GM12878 (cell line): Measurements from ENCODE around the gene OGFOD3. TPM values are rescaled to one million over a fixed set of nuclear protein-coding genes. Genes with fewer than 3 reads are reported as not detected.

ENCODE experiments used
- ATAC-seq: fragments of 200-7000 bp; cut with Tn5 transposase; 3 replicates; pipeline ENCODE4 v1.9.1; 2020; ENCODE audit warnings: mild to moderate bottlenecking, moderate library complexity
- BruUV-seq: library from RNA; stranded (reverse); fragments of 400-500 nt; replicated peaks from 2 replicates; lab custom pipeline; 2021; lab: Mats Ljungman, UMichigan
- CTCF ChIA-PET: fragments of 300-600 bp; sonication (Branson Sonifier 250); formaldehyde crosslinking; extraction: SDS; loops from one replicate; lab custom pipeline; 2021; ENCODE audit warnings: inconsistent platforms; lab: Yijun Ruan, JAX
- POLR2A ChIA-PET: fragments of 350-600 bp; formaldehyde crosslinking; extraction: SDS; loops from one replicate; lab custom pipeline; 2021; ENCODE audit warnings: inconsistent platforms; lab: Charles Lee
- RAD21 ChIA-PET: fragments of 300-600 bp; sonication (Branson Sonifier 250); formaldehyde crosslinking; loops from one replicate; lab custom pipeline; 2023; ENCODE audit warnings: antibody characterized with exemption; ENCODE audit not compliant: unreplicated experiment; lab: Charles Lee
- SMC1A ChIA-PET: fragments of 300-600 bp; sonication (Branson Sonifier 250); formaldehyde crosslinking; loops from one replicate; lab custom pipeline; 2023; ENCODE audit not compliant: unreplicated experiment, uncharacterized antibody; lab: Charles Lee
- DNase-seq: peaks from one replicate; pipeline ENCODE4 v3.0.0-alpha.2; 2011; ENCODE audit warnings: low read depth, low spot score
- FAIRE-seq: peaks from 3 replicates; lab custom pipeline; 2011; peaks lifted over from hg19 to GRCh38; lab: Jason Lieb, UNC
- H2AFZ ChIP-seq: 2 replicates; pipeline ENCODE4 v1.6.0; 2011; ENCODE audit warnings: low read depth, low read length, control low read depth; ENCODE audit not compliant: control insufficient read depth
- H3K27ac ChIP-seq: 2 replicates; pipeline ENCODE4 v1.5.1; 2011; ENCODE audit warnings: control low read depth; ENCODE audit not compliant: control insufficient read depth, insufficient read depth
- H3K27me3 ChIP-seq, 2 experiments: replicated peaks in 1 of 2; 2 replicates each; pipeline versions ENCODE4 v1.6.0 to v1.6.1; 2011; ENCODE audit warnings: low read length in 1 of 2; ENCODE audit not compliant: control insufficient read depth in 2 of 2, insufficient read depth in 2 of 2
- H3K36me3 ChIP-seq, 2 experiments: 2 replicates each; pipeline ENCODE4 v1.5.1; 2011; ENCODE audit warnings: low read length in 1 of 2; ENCODE audit not compliant: control insufficient read depth in 2 of 2, insufficient read depth in 2 of 2
- H3K4me1 ChIP-seq: 2 replicates; pipeline ENCODE4 v1.6.1; 2011; ENCODE audit warnings: mild to moderate bottlenecking, low read length, moderate library complexity, mixed read lengths; ENCODE audit not compliant: control insufficient read depth, insufficient read depth
- H3K4me2 ChIP-seq: 2 replicates; pipeline ENCODE4 v1.6.0; 2011; ENCODE audit warnings: control low read depth; ENCODE audit not compliant: control insufficient read depth, insufficient read depth
- H3K4me3 ChIP-seq: fragments of 200-600 bp; sonication (generic); 2 replicates; pipeline ENCODE4 v1.5.1; 2016
- H3K79me2 ChIP-seq: 2 replicates; pipeline ENCODE4 v1.6.0; 2011; ENCODE audit warnings: low read length; ENCODE audit not compliant: control insufficient read depth, insufficient read depth
- H3K9ac ChIP-seq: 2 replicates; pipeline ENCODE4 v1.8.0; 2011; ENCODE audit warnings: low read length, control low read depth, mixed read lengths; ENCODE audit not compliant: control insufficient read depth, insufficient read depth
- H3K9me3 ChIP-seq: replicated peaks from 3 replicates; pipeline ENCODE4 v1.5.1; 2011; ENCODE audit warnings: mild to moderate bottlenecking, low read length; ENCODE audit not compliant: control insufficient read depth, insufficient read depth
- H4K20me1 ChIP-seq: 2 replicates; pipeline ENCODE4 v1.6.0; 2011; ENCODE audit not compliant: control insufficient read depth, insufficient read depth
- CBX5 ChIP-seq: sonication (generic); IDR thresholded peaks from 2 replicates; pipeline ENCODE4 v1.6.1; 2016; ENCODE audit warnings: low read depth, moderate library complexity, mild to moderate bottlenecking, inconsistent platforms
- CHD2 ChIP-seq: IDR thresholded peaks from 2 replicates; pipeline ENCODE4 v1.6.1; 2011; ENCODE audit warnings: low read depth, low read length, improper control_type of control experiment, borderline replicate concordance
- HDAC2 ChIP-seq: fragments of 200-600 bp; sonication (generic); IDR thresholded peaks from 2 replicates; pipeline ENCODE4 v1.6.1; 2017
- HDAC6 ChIP-seq: fragments of 200-600 bp; sonication (generic); IDR thresholded peaks from one replicate; pipeline ENCODE4 v1.8.0; 2017; ENCODE audit warnings: antibody characterized with exemption; ENCODE audit not compliant: unreplicated experiment
- SIX5 ChIP-seq: IDR thresholded peaks from 2 replicates; pipeline ENCODE4 v1.6.1; 2011; ENCODE audit warnings: mild to moderate bottlenecking, low read depth, low read length, moderate library complexity; ENCODE audit not compliant: severe bottlenecking
- SPI1 ChIP-seq: IDR thresholded peaks from 2 replicates; pipeline ENCODE4 v1.6.1; 2011; ENCODE audit warnings: low read depth, mild to moderate bottlenecking, low read length, moderate library complexity, borderline replicate concordance; ENCODE audit not compliant: insufficient read depth
- SREBF2 ChIP-seq: IDR thresholded peaks from 2 replicates; pipeline ENCODE4 v1.6.1; 2012; ENCODE audit warnings: mild to moderate bottlenecking, low read length
- ZNF384 ChIP-seq: IDR thresholded peaks from 2 replicates; pipeline ENCODE4 v1.6.1; 2012; ENCODE audit warnings: low read depth, mild to moderate bottlenecking, low read length, improper control_type of control experiment, borderline replicate concordance
- WGBS: methylation state at CpG from one replicate; pipeline ENCODE4 v1.1.6; 2016; ENCODE audit warnings: low lambda C conversion rate; ENCODE audit not compliant: insufficient replicate concordance, insufficient coverage; ENCODE audit errors: missing lambda C conversion rate; 5-methylcytosine and 5-hydroxymethylcytosine counted together
- in situ Hi-C: fragments of 300-500 bp; cut with MboI; formaldehyde crosslinking; loops from 9 replicates; pipeline ENCODE4 v1.14.3; 2018; ENCODE audit warnings: mixed read lengths
- intact Hi-C: fragments of 100-400 bp; cut with micrococcal nuclease; formaldehyde crosslinking; loops from one replicate; pipeline ENCODE4 v1.14.2; 2022; ENCODE audit not compliant: unreplicated experiment
- polyA plus RNA-seq, 11 experiments: library from polyadenylated mRNA; depleted of rRNA in 4 of 11; unstranded in 6 of 11; stranded (reverse) in 5 of 11; fragments of >200 nt; fragmentation: Nextera tagmentation in 4 of 11; fragmentation: Illumina TruSeq in 1 of 11; extraction: Ambion mirVana in 4 of 11; extraction: Trizol in 1 of 11; gene quantifications; 1 replicate in 1 of 11; 2 replicates in 10 of 11; pipeline versions ENCODE4 v1.2.1 to v1.2.3, GENCODE V29; 2011 to 2016; ENCODE audit warnings: inconsistent platforms in 2 of 11, missing spikeins in 2 of 11, low read depth in 1 of 11
- total RNA-seq, 4 experiments: library from RNA; depleted of rRNA in 3 of 4; stranded (reverse); fragments of >200 nt in 3 of 4; fragmentation: Illumina TruSeq in 1 of 4; extraction: Trizol in 1 of 4; gene quantifications; 2 replicates each; pipeline versions ENCODE4 v1.2.1 to v1.2.3, GENCODE V29; 2013 to 2021
- TF ChIP-seq, protein P1 (sequence below): IDR thresholded peaks from 2 replicates; pipeline ENCODE4 v1.6.1; 2011; ENCODE audit warnings: borderline replicate concordance, low read depth, mild to moderate bottlenecking, moderate library complexity, mixed read lengths, low read length; ENCODE audit not compliant: insufficient read depth; ENCODE audit errors: extremely low read length
- TF ChIP-seq, protein P2 (sequence below): fragments of 450-650 bp; IDR thresholded peaks from 2 replicates; pipeline ENCODE4 v1.6.1; 2017; ENCODE audit warnings: mild to moderate bottlenecking
- TF ChIP-seq, protein P3 (sequence below), 3 experiments: IDR thresholded peaks in 2 of 3; conservative IDR thresholded peaks in 1 of 3; 2 replicates each; pipeline ENCODE4 v1.5.1; 2011; ENCODE audit warnings: low read depth in 3 of 3, low read length in 3 of 3, mild to moderate bottlenecking in 3 of 3, control low read depth in 2 of 3, moderate library complexity in 2 of 3, inconsistent platforms in 1 of 3, mixed read lengths in 1 of 3; ENCODE audit not compliant: control insufficient read depth in 2 of 3, insufficient read depth in 1 of 3; ENCODE audit errors: extremely low read depth in 1 of 3
- TF ChIP-seq, protein P4 (sequence below): IDR thresholded peaks from 2 replicates; pipeline ENCODE4 v1.6.1; 2011; ENCODE audit warnings: mild to moderate bottlenecking, low read depth, low read length, moderate library complexity; ENCODE audit not compliant: insufficient replicate concordance

OGFOD3 gene
- total and polyA plus RNA-seq, 10 of the 15 experiments (the other 5 are each of a cell fraction or from before 2014, with no cell fraction given): 0.48 to 28.4 (median 18.3) TPM

DNA sequence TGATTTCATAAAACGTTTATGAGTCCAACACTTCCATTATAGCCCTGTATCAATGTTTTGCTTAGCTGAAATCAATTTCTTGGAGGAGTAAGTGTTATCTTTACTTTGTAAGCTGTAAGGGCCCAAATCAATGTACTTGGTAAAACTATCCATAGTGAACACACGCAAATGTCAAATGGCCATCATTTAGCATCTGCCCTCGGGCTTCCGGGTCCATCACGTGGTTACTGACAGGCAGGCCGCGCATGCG, 39.5 kb upstream of the OGFOD3 start (continued):
- TF ChIP-seq ZNF384 (no peak), SREBF2 (no peak), SIX5 (no peak), HDAC6 (no peak)
- TF ChIP-seq, protein P1, sequence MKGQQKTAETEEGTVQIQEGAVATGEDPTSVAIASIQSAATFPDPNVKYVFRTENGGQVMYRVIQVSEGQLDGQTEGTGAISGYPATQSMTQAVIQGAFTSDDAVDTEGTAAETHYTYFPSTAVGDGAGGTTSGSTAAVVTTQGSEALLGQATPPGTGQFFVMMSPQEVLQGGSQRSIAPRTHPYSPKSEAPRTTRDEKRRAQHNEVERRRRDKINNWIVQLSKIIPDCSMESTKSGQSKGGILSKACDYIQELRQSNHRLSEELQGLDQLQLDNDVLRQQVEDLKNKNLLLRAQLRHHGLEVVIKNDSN: peak; percentile 95
- TF ChIP-seq, protein P2, sequence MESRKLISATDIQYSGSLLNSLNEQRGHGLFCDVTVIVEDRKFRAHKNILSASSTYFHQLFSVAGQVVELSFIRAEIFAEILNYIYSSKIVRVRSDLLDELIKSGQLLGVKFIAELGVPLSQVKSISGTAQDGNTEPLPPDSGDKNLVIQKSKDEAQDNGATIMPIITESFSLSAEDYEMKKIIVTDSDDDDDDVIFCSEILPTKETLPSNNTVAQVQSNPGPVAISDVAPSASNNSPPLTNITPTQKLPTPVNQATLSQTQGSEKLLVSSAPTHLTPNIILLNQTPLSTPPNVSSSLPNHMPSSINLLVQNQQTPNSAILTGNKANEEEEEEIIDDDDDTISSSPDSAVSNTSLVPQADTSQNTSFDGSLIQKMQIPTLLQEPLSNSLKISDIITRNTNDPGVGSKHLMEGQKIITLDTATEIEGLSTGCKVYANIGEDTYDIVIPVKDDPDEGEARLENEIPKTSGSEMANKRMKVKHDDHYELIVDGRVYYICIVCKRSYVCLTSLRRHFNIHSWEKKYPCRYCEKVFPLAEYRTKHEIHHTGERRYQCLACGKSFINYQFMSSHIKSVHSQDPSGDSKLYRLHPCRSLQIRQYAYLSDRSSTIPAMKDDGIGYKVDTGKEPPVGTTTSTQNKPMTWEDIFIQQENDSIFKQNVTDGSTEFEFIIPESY: no peak

DNA sequence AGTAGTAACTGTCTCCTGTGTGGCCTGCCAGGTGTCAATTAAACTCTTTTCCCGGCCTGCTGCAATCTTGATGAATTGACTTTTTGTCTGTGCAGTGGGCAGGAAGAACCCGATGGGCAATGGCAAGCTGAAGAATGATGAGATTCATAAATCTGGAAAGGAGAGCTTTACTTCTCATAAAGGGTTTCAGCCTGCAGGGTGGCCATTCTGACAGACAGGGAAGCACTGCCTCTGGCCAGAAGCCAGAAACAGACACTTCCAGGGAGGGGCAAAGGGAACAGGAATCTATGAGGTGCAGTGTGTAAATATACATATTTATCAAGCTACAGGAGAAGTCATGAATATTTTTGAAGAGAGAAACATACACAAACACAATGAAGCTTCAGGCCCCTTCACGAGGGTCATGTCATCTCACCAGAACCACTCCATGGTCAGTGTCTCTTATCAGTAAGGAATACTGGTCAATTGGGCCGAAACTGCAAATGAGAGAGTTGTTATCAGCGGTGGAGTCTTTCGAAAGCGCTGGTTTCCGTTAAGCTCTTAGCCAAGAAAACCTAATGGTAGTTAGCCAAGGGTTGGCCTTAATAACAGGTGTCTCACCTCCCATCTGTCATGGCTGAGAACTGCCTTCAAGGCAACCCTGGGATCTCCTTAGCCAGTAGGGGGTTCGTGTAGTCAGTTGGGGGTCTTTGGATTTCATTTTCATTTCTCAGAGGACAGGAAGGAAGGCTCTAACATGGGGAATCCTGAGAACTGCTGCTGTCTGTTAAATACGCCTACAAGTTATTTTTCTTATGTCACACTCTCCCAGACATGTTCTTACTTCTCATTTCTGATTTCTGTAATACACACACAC, 38.9 kb upstream of the OGFOD3 start:
- Histone ChIP-seq H3K27ac (peak overlapping the region; percentile 99), H3K9me3 (no peaks in the 10 kb centered on the region), H3K27me3 (no peaks in the 10 kb centered on the region), H3K9ac (peak overlapping the region; percentile 92), H3K4me3 (peak overlapping the region; percentile 63), H4K20me1 (no peaks in the 10 kb centered on the region), H2AFZ (0 out of 2 replicates have a peak overlapping the region, but pooled peaks have one; percentile 35), H3K4me2 (peak overlapping the region; percentile 83), H3K79me2 (peaks cover 10% of the 10 kb centered on the region), H3K36me3 (peaks cover 5 to 11% of the 10 kb centered on the region in 2 experiments), H3K4me1 (peaks cover 6% of the 10 kb centered on the region)
- SMC1A ChIA-PET: interaction anchor here (0.7 to 1.8 kb wide), 5 partner anchors 8 to 299 kb away, joined by 3 to 7 read pairs (median 3); no protein-coding TSS in a partner anchor
- in situ Hi-C loops: no loop called here
- no peak for DNase-seq
- 66% methylated on average over 10 of the region's 10 CpGs for WGBS
- POLR2A ChIA-PET: interaction anchor here (0.5 to 1.8 kb wide), 5 partner anchors 8 to 49 kb away, joined by 3 to 16 read pairs (median 4); no protein-coding TSS in a partner anchor
- no peak for ATAC-seq
- intact Hi-C loops: no loop called here
- RAD21 ChIA-PET: interaction anchor here (1.0 kb wide), 2 partner anchors 8 to 251 kb away, joined by 3 read pairs; no protein-coding TSS in a partner anchor
- FAIRE-seq: no peak
- BruUV-seq: no TSS peak
- CTCF ChIA-PET: interaction anchor here (0.5 to 1.2 kb wide), 3 partner anchors 39 to 94 kb away, joined by 3 to 4 read pairs (median 3); no protein-coding TSS in a partner anchor
- TF ChIP-seq HDAC2 (no peak), CBX5 (no peak), SPI1 (no peak), CHD2 (no peak)
- TF ChIP-seq, protein P3, sequence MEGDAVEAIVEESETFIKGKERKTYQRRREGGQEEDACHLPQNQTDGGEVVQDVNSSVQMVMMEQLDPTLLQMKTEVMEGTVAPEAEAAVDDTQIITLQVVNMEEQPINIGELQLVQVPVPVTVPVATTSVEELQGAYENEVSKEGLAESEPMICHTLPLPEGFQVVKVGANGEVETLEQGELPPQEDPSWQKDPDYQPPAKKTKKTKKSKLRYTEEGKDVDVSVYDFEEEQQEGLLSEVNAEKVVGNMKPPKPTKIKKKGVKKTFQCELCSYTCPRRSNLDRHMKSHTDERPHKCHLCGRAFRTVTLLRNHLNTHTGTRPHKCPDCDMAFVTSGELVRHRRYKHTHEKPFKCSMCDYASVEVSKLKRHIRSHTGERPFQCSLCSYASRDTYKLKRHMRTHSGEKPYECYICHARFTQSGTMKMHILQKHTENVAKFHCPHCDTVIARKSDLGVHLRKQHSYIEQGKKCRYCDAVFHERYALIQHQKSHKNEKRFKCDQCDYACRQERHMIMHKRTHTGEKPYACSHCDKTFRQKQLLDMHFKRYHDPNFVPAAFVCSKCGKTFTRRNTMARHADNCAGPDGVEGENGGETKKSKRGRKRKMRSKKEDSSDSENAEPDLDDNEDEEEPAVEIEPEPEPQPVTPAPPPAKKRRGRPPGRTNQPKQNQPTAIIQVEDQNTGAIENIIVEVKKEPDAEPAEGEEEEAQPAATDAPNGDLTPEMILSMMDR (IDR thresholded peaks at IDR 0.05 in 2 of 3, conservative IDR thresholded peaks at IDR 0.05 in 1 of 3; ENCODE audit: control insufficient read depth in 2 of 3, extremely low read depth in 1 of 3, insufficient read depth in 1 of 3, low read depth in 3 of 3, low read length in 3 of 3): no peak
- TF ChIP-seq, protein P4, sequence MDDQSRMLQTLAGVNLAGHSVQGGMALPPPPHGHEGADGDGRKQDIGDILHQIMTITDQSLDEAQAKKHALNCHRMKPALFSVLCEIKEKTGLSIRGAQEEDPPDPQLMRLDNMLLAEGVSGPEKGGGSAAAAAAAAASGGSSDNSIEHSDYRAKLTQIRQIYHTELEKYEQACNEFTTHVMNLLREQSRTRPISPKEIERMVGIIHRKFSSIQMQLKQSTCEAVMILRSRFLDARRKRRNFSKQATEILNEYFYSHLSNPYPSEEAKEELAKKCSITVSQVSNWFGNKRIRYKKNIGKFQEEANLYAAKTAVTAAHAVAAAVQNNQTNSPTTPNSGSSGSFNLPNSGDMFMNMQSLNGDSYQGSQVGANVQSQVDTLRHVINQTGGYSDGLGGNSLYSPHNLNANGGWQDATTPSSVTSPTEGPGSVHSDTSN: peak; percentile 34
